ENCODE results near the gene KCNQ5. TPM values are rescaled to one million over a fixed set of nuclear protein-coding genes. Genes with fewer than 3 reads are reported as not detected.

KCNQ5 gene
- total RNA-seq, 4 donors from 2014 or later: 0.14 to 1.2 (median 0.48) TPM; not detected in 1

DNA sequence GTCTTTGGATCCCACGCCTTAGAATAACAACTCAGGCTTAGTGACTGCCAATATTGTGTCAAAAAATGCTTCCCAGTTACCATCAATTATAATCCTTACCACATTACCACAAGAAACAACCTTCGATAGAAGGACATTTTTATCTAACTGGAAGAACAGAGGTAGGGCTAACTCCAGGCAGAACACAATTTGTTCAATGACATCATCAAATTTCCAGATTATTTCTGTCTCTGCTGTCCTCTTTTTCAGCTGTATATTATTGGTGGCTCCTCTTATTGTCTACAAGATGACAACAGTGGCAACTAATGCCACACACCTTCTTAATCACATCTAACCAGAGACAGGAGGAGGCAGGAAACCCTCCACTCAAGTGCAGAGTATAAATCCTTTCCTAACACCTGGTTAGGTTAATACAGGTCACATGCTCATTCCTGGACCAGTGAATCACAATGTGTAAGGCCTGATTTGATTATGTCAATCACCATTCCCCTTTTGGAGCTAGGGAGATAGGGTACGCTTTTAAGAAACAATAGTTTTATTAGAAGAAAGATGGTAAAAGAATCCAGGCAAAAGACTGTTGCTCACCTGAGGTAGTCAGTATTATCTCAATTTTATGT is 585.5 kb downstream of the KCNQ5 start:
- Histone ChIP-seq H3K9me3 (no peaks in the 10 kb centered on the region), H3K4me1 (no peaks in the 10 kb centered on the region), H3K4me3 (no peak overlapping the region), H3K27ac (no peak overlapping the region), H3K36me3 (no peaks in the 10 kb centered on the region), H3K27me3 (no peaks in the 10 kb centered on the region)
- intact Hi-C loops (cut with DNase I; ENCODE audit: low total_unique reads): no loop called here
- 55 to 74% methylated on average over 3 of the region's 3 CpGs for WGBS, 2 donors (ENCODE audit: low coverage in 1 of 2)
- TF ChIP-seq POLR2AphosphoS5 (IDR thresholded peaks at IDR 0.05) (no peak), CTCF (IDR thresholded peaks at IDR 0.05) (no peak), POLR2A (IDR thresholded peaks at IDR 0.05) (no peak), EP300 (IDR thresholded peaks at IDR 0.05; ENCODE audit: low read depth) (no peak)
- DNase-seq: no peak
- in situ Hi-C loops (cut with MboI; ENCODE audit: low pct_ligation_motif_present in 1 of 4, low pct_unique_long_range_greater_than_20kb in 1 of 4, low sequenced_read_pairs in 3 of 4): no loop called here

DNA sequence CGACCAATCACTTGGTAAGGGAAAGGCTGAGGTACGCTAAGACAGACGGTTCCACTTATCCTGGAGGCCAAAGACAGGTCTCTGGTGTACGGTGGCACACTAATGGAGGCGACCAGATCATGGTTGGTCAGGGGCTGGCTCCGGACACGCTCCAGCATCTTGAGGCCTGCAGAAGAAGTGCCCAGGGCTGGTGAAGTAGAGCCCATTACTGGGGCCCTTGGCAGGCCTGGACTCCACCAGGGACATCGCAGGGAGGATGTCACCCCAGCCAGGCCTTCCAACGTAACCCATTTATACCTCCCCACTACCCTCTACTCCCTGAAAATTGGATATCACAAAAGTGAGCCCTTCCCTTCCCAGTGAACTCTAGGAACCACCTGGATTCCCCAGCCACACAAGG is 587.3 kb downstream of the KCNQ5 start:
- intact Hi-C loops (cut with DNase I; ENCODE audit: low total_unique reads): no loop called here
- Histone ChIP-seq H3K4me1 (no peaks in the 10 kb centered on the region), H3K4me3 (no peak overlapping the region), H3K27ac (no peak overlapping the region), H3K9me3 (no peaks in the 10 kb centered on the region), H3K36me3 (no peaks in the 10 kb centered on the region), H3K27me3 (no peaks in the 10 kb centered on the region)
- no peak for TF ChIP-seq EP300 (IDR thresholded peaks at IDR 0.05; ENCODE audit: low read depth)
- TF ChIP-seq CTCF (IDR thresholded peaks at IDR 0.05): no peak
- no peak for TF ChIP-seq POLR2AphosphoS5 (IDR thresholded peaks at IDR 0.05)
- TF ChIP-seq POLR2A (IDR thresholded peaks at IDR 0.05): no peak
- DNase-seq: no peak
- WGBS, 2 donors (ENCODE audit: low coverage in 1 of 2): 80 to 89% methylated on average over 1 to 9 of the region's 9 CpGs
- in situ Hi-C loops (cut with MboI; ENCODE audit: low pct_ligation_motif_present in 1 of 4, low pct_unique_long_range_greater_than_20kb in 1 of 4, low sequenced_read_pairs in 3 of 4): no loop called here

GRCh38 chr6:73216859-73217258 is 595.0 kb downstream of the KCNQ5 start:
- Histone ChIP-seq H3K36me3 (no peaks in the 10 kb centered on the region), H3K4me3 (no peak overlapping the region), H3K4me1 (no peaks in the 10 kb centered on the region), H3K9me3 (no peaks in the 10 kb centered on the region), H3K27ac (no peak overlapping the region), H3K27me3 (no peaks in the 10 kb centered on the region)
- no peak for DNase-seq
- TF ChIP-seq CTCF (IDR thresholded peaks at IDR 0.05): no peak
- TF ChIP-seq POLR2A (IDR thresholded peaks at IDR 0.05): no peak
- intact Hi-C loops (cut with DNase I; ENCODE audit: low total_unique reads): no loop called here
- in situ Hi-C loops (cut with MboI; ENCODE audit: low pct_ligation_motif_present in 1 of 4, low pct_unique_long_range_greater_than_20kb in 1 of 4, low sequenced_read_pairs in 3 of 4): no loop called here
- WGBS, 2 donors (ENCODE audit: low coverage in 1 of 2): 87 to 90% methylated on average over 2 of the region's 2 CpGs

DNA sequence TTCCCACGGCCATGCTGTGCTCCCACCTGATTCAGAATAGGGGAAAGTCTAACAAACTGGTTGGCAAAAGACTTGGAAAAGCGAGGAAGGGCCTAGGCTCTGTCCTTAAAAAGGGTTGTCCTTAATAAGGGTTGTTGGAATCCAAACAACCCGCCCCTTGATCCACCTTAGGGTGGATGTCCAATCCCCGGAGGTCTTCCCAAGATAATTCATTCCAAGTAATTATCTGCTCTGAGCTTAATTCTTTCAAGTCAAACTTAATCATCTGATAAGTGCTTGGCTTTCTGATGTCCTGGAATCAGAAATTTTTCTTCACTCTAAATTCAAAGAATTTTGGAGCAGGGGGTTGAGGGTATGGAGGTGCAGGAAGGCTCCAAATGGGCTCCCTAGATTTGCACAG is 603.5 kb downstream of the KCNQ5 start, which contains the start of gene KHDC1L:
KHDC1L (minus strand) TSS at position 101 of the 400 bp plus-strand sequence; CDS start at position 13, 88 bp downstream.
- WGBS, 2 donors (ENCODE audit: low coverage in 1 of 2): 72 to 87% methylated on average over 2 to 4 of the region's 4 CpGs
- H3K9me3 ChIP-seq: no peaks in the 10 kb centered on the region
- intact Hi-C loops (cut with DNase I; ENCODE audit: low total_unique reads): no loop called here

More for the DNA sequence above, 603.5 kb downstream of the KCNQ5 start, which contains the start of gene KHDC1L:
- Histone ChIP-seq H3K27me3 (no peaks in the 10 kb centered on the region), H3K4me3 (no peak within 1 kb of the TSS), H3K36me3 (no peaks in the 10 kb centered on the region), H3K27ac (no peak within 1 kb of the TSS), H3K4me1 (no peaks in the 10 kb centered on the region)
- in situ Hi-C loops (cut with MboI; ENCODE audit: low pct_ligation_motif_present in 1 of 4, low pct_unique_long_range_greater_than_20kb in 1 of 4, low sequenced_read_pairs in 3 of 4): no loop called here
- no peak for DNase-seq
- no peak for TF ChIP-seq POLR2AphosphoS5 (IDR thresholded peaks at IDR 0.05)
- TF ChIP-seq POLR2A (IDR thresholded peaks at IDR 0.05): no peak
- TF ChIP-seq CTCF (IDR thresholded peaks at IDR 0.05): no peak
- TF ChIP-seq EP300 (IDR thresholded peaks at IDR 0.05; ENCODE audit: low read depth): no peak

Data from transverse colon (tissue), 4 donors.